Esophagus squamous epithelium (tissue), 4 donors: ENCODE measurements around the gene LRBA.

Source experiments
- CTCF ChIP-seq, 6 experiments: fragments of 450-650 bp in 4 of 6; fragments of 200-600 bp in 2 of 6; sonication (generic) in 2 of 6; IDR thresholded peaks; one replicate each; pipeline ENCODE4 v1.5.1; 2016 to 2019; ENCODE audit warnings: antibody characterized with exemption in 6 of 6, mild to moderate bottlenecking in 4 of 6, moderate library complexity in 4 of 6
- POLR2A ChIP-seq, 4 donors: fragments of 450-650 bp; IDR thresholded peaks; one replicate each; pipeline ENCODE4 v1.6.1; 2017; ENCODE audit warnings: antibody characterized with exemption in 4 of 4, mild to moderate bottlenecking in 4 of 4, moderate library complexity in 3 of 4

- TF ChIP-seq CTCF (IDR thresholded peaks at IDR 0.05) (no peak), POLR2A (IDR thresholded peaks at IDR 0.05) (no peak)
These were observed 421.1 kb downstream of the LRBA start for GRCh38 chr4:150593996-150594395.
